Uterine smooth muscle cell (primary cell): ENCODE measurements around the gene CCDC87. TPM values are rescaled to one million over a fixed set of nuclear protein-coding genes. Genes with fewer than 3 reads are reported as not detected.

Experiments
- total RNA-seq: library from RNA; depleted of rRNA; stranded (reverse); fragments of >200 nt; gene quantifications from 2 replicates; pipeline ENCODE4 v1.2.3, GENCODE V29; 2014

The CCDC87 gene, protein sequence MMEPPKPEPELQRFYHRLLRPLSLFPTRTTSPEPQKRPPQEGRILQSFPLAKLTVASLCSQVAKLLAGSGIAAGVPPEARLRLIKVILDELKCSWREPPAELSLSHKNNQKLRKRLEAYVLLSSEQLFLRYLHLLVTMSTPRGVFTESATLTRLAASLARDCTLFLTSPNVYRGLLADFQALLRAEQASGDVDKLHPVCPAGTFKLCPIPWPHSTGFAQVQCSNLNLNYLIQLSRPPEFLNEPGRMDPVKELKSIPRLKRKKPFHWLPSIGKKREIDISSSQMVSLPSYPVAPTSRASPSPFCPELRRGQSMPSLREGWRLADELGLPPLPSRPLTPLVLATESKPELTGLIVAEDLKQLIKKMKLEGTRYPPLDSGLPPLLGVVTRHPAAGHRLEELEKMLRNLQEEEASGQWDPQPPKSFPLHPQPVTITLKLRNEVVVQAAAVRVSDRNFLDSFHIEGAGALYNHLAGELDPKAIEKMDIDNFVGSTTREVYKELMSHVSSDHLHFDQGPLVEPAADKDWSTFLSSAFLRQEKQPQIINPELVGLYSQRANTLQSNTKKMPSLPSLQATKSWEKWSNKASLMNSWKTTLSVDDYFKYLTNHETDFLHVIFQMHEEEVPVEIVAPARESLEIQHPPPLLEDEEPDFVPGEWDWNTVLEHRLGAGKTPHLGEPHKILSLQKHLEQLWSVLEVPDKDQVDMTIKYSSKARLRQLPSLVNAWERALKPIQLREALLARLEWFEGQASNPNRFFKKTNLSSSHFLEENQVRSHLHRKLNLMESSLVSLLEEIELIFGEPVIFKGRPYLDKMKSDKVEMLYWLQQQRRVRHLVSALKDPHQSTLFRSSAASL
- 0.11 and 0.25 TPM in 2 replicates for total RNA-seq

DNA sequence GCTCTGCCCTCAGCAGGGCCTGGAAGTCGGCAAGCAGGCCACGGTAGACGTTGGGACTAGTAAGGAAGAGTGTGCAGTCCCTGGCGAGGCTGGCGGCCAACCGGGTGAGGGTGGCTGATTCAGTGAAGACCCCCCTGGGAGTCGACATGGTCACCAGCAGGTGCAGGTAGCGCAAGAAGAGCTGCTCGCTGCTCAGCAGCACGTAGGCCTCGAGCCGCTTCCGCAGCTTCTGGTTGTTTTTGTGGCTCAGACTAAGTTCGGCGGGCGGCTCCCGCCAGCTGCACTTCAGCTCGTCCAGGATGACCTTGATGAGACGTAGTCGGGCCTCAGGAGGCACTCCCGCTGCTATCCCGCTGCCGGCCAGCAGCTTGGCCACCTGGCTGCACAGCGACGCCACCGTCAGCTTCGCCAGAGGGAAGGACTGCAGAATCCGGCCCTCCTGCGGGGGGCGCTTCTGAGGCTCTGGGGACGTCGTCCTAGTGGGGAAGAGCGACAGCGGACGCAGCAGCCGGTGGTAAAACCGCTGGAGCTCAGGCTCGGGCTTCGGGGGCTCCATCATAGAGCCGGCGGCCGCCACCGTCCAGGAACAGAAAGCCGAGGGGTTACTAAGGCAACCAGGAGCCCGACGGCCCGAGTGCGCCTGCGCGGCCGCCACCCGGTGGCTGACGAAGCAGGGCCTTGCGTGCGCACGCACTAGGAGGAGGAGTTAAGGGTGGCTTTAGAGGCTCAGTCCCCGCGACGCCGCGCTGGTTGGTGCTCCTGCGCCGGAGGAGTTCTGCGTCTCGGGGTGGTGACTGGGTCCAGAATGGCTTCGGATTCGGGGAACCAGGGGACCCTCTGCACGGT, at the start of gene CCDC87, which contains the start of gene CCS:
Gene CCDC87, minus strand, starts transcription at position 607 of the 846 bp plus-strand sequence. Its CDS starts 48 bp downstream, at position 559.
Gene CCS, plus strand, starts transcription at position 729 of the 846 bp plus-strand sequence. Its CDS starts 77 bp downstream, at position 806.

DNA sequence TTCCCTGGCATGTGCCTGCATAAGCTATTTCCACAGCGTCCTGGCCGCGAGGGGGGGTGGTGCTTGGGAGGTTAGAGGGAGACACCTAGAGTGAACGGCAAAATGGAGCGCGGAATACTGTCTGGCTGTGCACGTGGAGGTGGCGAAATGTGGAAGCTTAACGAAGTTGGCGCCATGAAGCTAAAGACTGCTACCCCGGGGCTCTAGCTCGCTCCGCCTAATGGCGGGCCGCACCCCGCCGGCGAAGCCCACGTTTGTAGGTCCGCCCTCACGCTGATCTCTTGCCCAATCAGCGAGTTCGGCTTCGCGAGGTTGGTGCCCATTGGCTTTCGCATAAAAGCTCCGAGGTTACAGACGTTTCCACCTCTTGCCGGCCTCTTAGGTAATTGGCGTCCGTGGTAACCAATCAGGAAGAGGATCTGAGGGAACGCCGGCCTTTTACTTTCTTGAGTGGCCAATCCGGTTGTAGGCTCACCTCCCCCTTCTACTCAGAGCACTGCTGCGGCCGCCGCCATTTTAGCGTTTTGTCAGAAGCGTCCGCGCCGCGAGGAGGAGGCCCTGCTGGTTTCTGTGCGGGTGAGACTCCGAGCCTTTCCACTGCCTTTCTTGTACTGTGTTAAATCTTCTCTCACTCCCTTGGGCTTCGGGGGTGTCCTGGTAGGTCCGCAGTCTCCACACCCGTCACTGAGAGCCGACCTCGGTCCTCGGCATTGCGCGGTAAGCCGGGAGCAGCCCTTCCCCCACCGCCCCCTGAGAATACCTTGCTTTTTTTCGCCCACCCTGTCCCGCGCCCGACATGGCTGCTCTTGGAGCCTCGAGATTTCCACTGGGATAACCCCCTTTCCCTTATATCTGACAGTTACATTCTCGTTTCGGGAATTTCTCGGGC, 45.6 kb upstream of the CCDC87 start, which contains the start of gene RBM4:
Gene RBM4, plus strand, starts transcription at position 527 of the 889 bp plus-strand sequence. CDS start 1,009 bp downstream, outside the sequence.

DNA sequence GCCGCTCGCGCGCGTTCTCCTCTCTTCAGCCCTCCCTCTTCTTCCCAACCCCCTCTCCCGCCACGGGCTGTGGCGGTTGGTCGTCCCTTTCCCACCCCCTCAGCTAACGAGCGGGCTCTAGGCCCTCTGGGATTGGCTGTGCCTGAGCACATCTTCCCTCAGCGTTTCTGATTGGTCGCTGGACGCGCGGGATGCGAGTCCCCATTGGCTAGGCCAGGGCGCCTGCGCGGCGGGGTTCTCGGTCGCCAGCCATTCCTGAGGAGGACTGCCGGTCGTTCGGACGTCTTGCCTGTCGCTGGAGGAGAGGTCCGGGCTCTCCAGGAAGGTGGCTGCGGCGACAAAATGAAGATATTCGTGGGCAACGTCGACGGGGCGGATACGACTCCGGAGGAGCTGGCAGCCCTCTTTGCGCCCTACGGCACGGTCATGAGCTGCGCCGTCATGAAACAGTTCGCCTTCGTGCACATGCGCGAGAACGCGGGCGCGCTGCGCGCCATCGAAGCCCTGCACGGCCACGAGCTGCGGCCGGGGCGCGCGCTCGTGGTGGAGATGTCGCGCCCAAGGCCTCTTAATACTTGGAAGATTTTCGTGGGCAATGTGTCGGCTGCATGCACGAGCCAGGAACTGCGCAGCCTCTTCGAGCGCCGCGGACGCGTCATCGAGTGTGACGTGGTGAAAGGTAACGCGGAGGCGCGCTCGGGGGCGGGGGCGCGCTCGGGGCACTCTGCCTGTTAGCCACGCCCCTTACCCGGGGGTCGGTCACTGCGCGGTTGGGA, 23.7 kb upstream of the CCDC87 start, which contains the start of gene RBM14:
Gene RBM14, plus strand, starts transcription at position 252 of the 776 bp plus-strand sequence. Its CDS starts 91 bp downstream, at position 343.

DNA sequence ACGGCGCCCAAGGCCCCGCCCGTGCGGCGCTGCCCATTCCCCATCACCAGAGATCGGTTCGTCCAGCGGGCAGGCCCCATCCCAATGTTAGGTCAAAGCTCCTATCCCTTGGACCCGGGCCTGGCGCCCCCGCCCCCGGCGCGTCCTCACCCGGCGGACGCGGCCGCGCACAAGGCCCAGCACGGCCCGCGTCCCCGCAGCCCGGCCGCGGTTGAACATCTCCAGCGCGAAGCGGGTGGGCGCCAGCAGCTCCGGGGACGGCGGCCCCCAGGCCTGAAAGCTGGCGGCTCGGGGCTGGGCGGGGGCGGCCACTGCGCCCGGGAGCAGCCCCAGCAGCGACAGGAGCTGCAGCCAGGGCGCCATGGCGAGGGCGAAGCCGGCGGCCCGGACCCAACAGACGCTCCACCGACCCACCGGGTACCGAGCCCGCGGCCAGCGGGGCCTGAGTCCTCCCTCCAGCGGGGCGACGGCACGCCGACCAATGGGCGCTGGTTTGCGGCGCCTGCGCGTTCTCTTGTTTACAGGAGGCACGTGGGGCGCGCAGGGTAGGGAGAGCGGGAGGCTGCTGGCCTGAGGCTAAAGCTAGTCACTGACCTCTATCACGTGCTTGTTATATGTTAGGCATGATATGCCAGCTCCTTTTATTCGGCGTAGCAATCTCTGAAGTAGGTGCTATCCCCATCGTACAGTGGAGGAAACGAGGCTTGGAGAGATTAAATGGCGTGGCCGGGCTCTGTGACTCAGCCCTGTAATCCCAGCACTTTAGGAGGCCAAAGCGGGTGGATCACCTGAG, 24.5 kb downstream of the CCDC87 start, which contains the start of gene CTSF:
Gene CTSF, minus strand, starts transcription at position 483 of the 793 bp plus-strand sequence. Its CDS starts 120 bp downstream, at position 363.

DNA sequence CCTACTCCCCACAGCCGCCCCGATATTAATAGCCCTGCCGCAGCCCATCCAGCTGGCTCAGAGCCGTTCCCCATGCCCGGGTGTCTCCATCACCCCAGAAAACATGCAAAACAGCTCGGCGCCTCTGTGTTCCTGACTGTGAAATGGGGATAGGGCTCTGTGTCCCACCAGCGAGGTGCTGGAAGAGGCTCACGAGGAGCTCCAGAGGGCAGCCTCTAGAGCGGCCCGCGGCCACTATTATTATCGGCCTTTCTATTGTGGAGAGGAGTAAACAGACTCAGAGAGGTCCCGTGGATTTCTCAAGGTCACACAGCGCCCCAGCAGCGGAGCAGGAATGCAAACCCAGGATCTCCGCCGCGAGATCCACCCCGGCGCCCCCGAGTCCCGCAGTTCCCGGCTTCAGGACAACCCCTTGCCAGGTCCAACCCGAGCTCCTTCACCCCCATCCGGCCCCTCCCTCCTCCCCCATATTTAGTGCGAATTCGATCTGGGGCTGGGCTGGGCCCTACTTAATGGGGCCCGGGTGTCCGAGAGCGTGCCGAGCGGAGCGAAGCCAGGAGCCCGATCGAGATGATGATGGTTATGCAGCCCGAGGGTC, 46.4 kb downstream of the CCDC87 start, which contains the start of gene ACTN3:
Gene ACTN3, plus strand, starts transcription at position 536 of the 598 bp plus-strand sequence. Its CDS starts 35 bp downstream, at position 571.

DNA sequence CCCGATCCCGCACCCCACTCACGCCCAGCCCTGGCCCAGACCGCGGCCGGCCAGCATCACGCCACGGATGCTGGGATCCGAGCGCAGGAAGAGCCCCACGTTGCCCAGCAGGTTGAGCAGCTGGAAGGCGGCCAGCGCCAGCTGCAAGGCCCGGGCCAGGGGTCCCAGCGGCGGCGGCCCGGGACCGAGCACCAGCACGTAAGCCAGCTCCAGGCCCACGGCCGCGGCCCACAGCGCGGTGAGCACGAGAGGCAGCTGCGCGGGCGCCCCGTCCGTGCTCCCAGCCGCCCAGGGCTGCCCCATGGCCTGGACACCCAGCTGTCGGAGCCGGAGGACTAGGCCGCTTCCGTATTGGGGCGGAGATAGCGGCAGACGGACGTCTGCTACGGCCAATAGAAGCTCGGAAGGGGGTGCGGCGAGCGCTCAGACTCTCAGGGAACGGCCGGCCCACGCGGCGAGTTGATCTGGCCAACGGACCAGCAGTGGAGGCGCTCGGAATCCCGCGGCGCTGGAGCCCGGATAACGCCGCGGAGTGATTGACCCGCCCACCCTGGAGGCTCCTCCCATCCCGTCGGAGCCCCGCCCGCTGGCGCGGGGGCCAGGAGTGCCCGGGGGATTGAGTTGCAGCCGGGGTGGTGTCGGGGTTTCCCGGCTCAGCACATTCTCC, 47.0 kb downstream of the CCDC87 start, which contains the start of gene ZDHHC24:
Gene ZDHHC24, minus strand, starts transcription at position 348 of the 667 bp plus-strand sequence. Its CDS starts 45 bp downstream, at position 303.

Other genes starting within 250 kb of the CCDC87 start
- 45.5 and 73.5 TPM in 2 replicates for gene BRMS1, start 248.0 kb downstream of the CCDC87 start, total RNA-seq
- 40.7 and 55.1 TPM in 2 replicates for gene B4GAT1, start 245.4 kb downstream of the CCDC87 start, total RNA-seq
- gene SLC29A2, start 221.3 kb downstream of the CCDC87 start, total RNA-seq: 0.11 and 0.37 TPM in 2 replicates
- not detected in 2 replicates for gene NPAS4, start 172.0 kb downstream of the CCDC87 start, total RNA-seq
- gene MRPL11, start 154.2 kb downstream of the CCDC87 start, total RNA-seq: 49.9 and 55.0 TPM in 2 replicates
- gene PELI3, start 126.2 kb downstream of the CCDC87 start, total RNA-seq: 14.7 and 19.4 TPM in 2 replicates
- gene DPP3, start 112.6 kb downstream of the CCDC87 start, total RNA-seq: 50.4 and 56.9 TPM in 2 replicates
- 29.2 and 32.6 TPM in 2 replicates for gene BBS1, start 82.4 kb downstream of the CCDC87 start, total RNA-seq
- 11.4 and 15.9 TPM in 2 replicates for gene ZDHHC24, start 47.0 kb downstream of the CCDC87 start, total RNA-seq
- under 0.01 TPM in 1 of 2 replicates, not detected in the other for gene ACTN3, start 46.2 kb downstream of the CCDC87 start, total RNA-seq
- 5.9 and 20.6 TPM in 2 replicates for gene CTSF, start 24.5 kb downstream of the CCDC87 start, total RNA-seq
- 40.1 and 43.2 TPM in 2 replicates for gene CCS, start 122 bp upstream of the CCDC87 start, total RNA-seq
- gene RBM14, start 23.6 kb upstream of the CCDC87 start, total RNA-seq: 37.2 and 37.4 TPM in 2 replicates
- gene RBM4, start 45.6 kb upstream of the CCDC87 start, total RNA-seq: 73.6 and 83.8 TPM in 2 replicates
- 21.4 and 22.9 TPM in 2 replicates for gene RBM4B, start 84.8 kb upstream of the CCDC87 start, total RNA-seq
- 4.4 and 5.6 TPM in 2 replicates for gene SPTBN2, start 136.2 kb upstream of the CCDC87 start, total RNA-seq